Endothelial cell of umbilical vein (primary cell): ENCODE measurements around the gene CIBAR2. TPM values are rescaled to one million over a fixed set of nuclear protein-coding genes. Genes with fewer than 3 reads are reported as not detected.

Experiments used
- BruUV-seq: library from RNA; stranded (reverse); fragments of 400-500 nt; replicated peaks from 2 replicates; lab custom pipeline; 2021; lab: Mats Ljungman, UMichigan
- CTCF ChIA-PET: fragments of 300-600, 350-600 bp; sonication (Branson Sonifier 250); formaldehyde crosslinking; loops from one replicate; lab custom pipeline; 2021; ENCODE audit warnings: antibody characterized with exemption, inconsistent platforms; lab: Charles Lee
- POLR2A ChIA-PET: fragments of 300-600, 350-600 bp; sonication (Branson Sonifier 250); formaldehyde crosslinking; loops from one replicate; lab custom pipeline; 2021; ENCODE audit warnings: antibody characterized with exemption, inconsistent platforms; lab: Charles Lee
- DNase-seq: peaks from one replicate; pipeline ENCODE4 v3.0.0-alpha.2; 2011; ENCODE audit warnings: low read depth, low spot score
- FAIRE-seq: peaks from 2 replicates; lab custom pipeline; 2011; peaks lifted over from hg19 to GRCh38; lab: Jason Lieb, UNC
- H2AFZ ChIP-seq: 2 replicates; pipeline ENCODE4 v1.6.0; 2012; ENCODE audit warnings: low read depth, low read length, control low read depth, inconsistent platforms
- H3K27ac ChIP-seq: 2 replicates; pipeline ENCODE4 v1.5.1; 2011; ENCODE audit warnings: low read depth, mild to moderate bottlenecking, control low read depth, low read length, moderate library complexity; ENCODE audit not compliant: insufficient read depth
- H3K27me3 ChIP-seq, 2 experiments: 2 replicates each; pipeline versions ENCODE4 v1.6.0 to v1.6.1; 2011; ENCODE audit warnings: low read length in 2 of 2, mixed read lengths in 1 of 2; ENCODE audit not compliant: control insufficient read depth in 2 of 2, insufficient read depth in 2 of 2
- H3K36me3 ChIP-seq, 2 experiments: 2 replicates in 1 of 2; 3 replicates in 1 of 2; pipeline ENCODE4 v1.5.1; 2011; ENCODE audit warnings: low read length in 2 of 2, mild to moderate bottlenecking in 1 of 2, moderate library complexity in 1 of 2; ENCODE audit not compliant: control insufficient read depth in 2 of 2, insufficient read depth in 2 of 2; ENCODE audit errors: extremely low read depth in 1 of 2
- H3K4me1 ChIP-seq: 3 replicates; pipeline ENCODE4 v1.5.1; 2011; ENCODE audit warnings: mild to moderate bottlenecking, low read length; ENCODE audit not compliant: control insufficient read depth, insufficient read depth; ENCODE audit errors: extremely low read depth
- H3K4me2 ChIP-seq: 2 replicates; pipeline ENCODE4 v1.6.1; 2011; ENCODE audit warnings: low read length, control low read depth, mixed read lengths; ENCODE audit not compliant: insufficient read depth
- H3K4me3 ChIP-seq, 3 experiments: fragments of 200-600 bp in 1 of 3; sonication (generic), shearing (Covaris generic) in 1 of 3; replicated peaks in 1 of 3; 2 replicates each; pipeline ENCODE4 v1.5.1; 2011 to 2016; ENCODE audit warnings: control low read depth in 3 of 3, low read length in 3 of 3, mild to moderate bottlenecking in 2 of 3, inconsistent platforms in 1 of 3, low read depth in 1 of 3, moderate library complexity in 1 of 3; ENCODE audit not compliant: insufficient read depth in 1 of 3
- H3K79me2 ChIP-seq: 2 replicates; pipeline ENCODE4 v1.6.0; 2012; ENCODE audit warnings: low read length, inconsistent platforms; ENCODE audit not compliant: control insufficient read depth, insufficient read depth
- H3K9ac ChIP-seq: replicated peaks from 2 replicates; pipeline ENCODE3; 2011; ENCODE audit warnings: low read length, control low read depth; ENCODE audit not compliant: insufficient read depth; ENCODE audit errors: extremely low read depth
- H3K9me1 ChIP-seq: replicated peaks from 3 replicates; pipeline ENCODE4 v1.6.0; 2011; ENCODE audit warnings: mild to moderate bottlenecking, low read length; ENCODE audit not compliant: control insufficient read depth, insufficient read depth; ENCODE audit errors: extremely low read depth
- H3K9me3 ChIP-seq: replicated peaks from 2 replicates; pipeline ENCODE4 v1.5.1; 2012; ENCODE audit warnings: low read length, inconsistent platforms; ENCODE audit not compliant: control insufficient read depth, insufficient read depth
- H4K20me1 ChIP-seq: replicated peaks from 2 replicates; pipeline ENCODE3; 2011; ENCODE audit warnings: mild to moderate bottlenecking, low read length; ENCODE audit not compliant: control insufficient read depth, insufficient read depth; ENCODE audit errors: extremely low read depth
- EZH2 ChIP-seq: IDR thresholded peaks from 2 replicates; pipeline ENCODE4 v1.6.1; 2012; ENCODE audit warnings: borderline replicate concordance, low read depth, mild to moderate bottlenecking, moderate library complexity, low read length, inconsistent platforms; ENCODE audit not compliant: severe bottlenecking
- FOS ChIP-seq: IDR thresholded peaks from 2 replicates; pipeline ENCODE4 v1.6.1; 2011; ENCODE audit warnings: mild to moderate bottlenecking, low read length, moderate library complexity, borderline replicate concordance; ENCODE audit not compliant: insufficient read depth
- GATA2 ChIP-seq: IDR thresholded peaks from 2 replicates; pipeline ENCODE4 v1.7.0; 2011; ENCODE audit warnings: low read depth, mild to moderate bottlenecking, moderate library complexity, mixed read lengths, low read length; ENCODE audit not compliant: insufficient read length, insufficient read depth
- JUN ChIP-seq: IDR thresholded peaks from 2 replicates; pipeline ENCODE4 v1.6.1; 2011; ENCODE audit warnings: borderline replicate concordance, low read depth; ENCODE audit not compliant: insufficient read length, insufficient read depth
- MYC ChIP-seq: IDR thresholded peaks from one replicate; pipeline ENCODE4 v1.6.1; 2011; ENCODE audit warnings: mild to moderate bottlenecking, low read depth, low read length
- POLR2A ChIP-seq: IDR thresholded peaks from 2 replicates; pipeline ENCODE4 v1.6.1; 2012; ENCODE audit warnings: low read depth, mild to moderate bottlenecking, control low read depth, low read length
- POLR2AphosphoS5 ChIP-seq: IDR thresholded peaks from 2 replicates; pipeline ENCODE4 v1.6.1; 2012; ENCODE audit warnings: low read depth, mild to moderate bottlenecking, control low read depth, low read length, moderate library complexity; ENCODE audit not compliant: insufficient read depth
- dilution Hi-C: fragments of 300-500 bp; cut with MboI; formaldehyde crosslinking; loops from one replicate; pipeline ENCODE4 v1.15.0; 2019; ENCODE audit warnings: low sequenced_read_pairs; ENCODE audit not compliant: extremely low pct_ligation_motif_present
- intact Hi-C: fragments of 100-400 bp; cut with micrococcal nuclease; formaldehyde crosslinking; loops from one replicate; pipeline ENCODE4 v1.10.0; 2022
- polyA plus RNA-seq, 4 experiments: library from polyadenylated mRNA; depleted of rRNA in 3 of 4; stranded (reverse) in 3 of 4; unstranded in 1 of 4; fragments of >200 nt; gene quantifications; 2 replicates each; pipeline versions ENCODE4 v1.2.1 to v1.2.3, GENCODE V29; 2011 to 2012; ENCODE audit warnings: missing spikeins in 1 of 4
- total RNA-seq: library from RNA; stranded (reverse); gene quantifications from 2 replicates; pipeline ENCODE4 v1.2.3, GENCODE V29; 2021
- TF ChIP-seq, protein P1 (sequence below): IDR thresholded peaks from 2 replicates; pipeline ENCODE4 v1.6.1; 2011; ENCODE audit not compliant: insufficient read depth, insufficient read length
- TF ChIP-seq, protein P2 (sequence below), 2 donors: IDR thresholded peaks; 1 replicate in 1 of 2; 2 replicates in 1 of 2; pipeline ENCODE4 v1.5.1; 2011; ENCODE audit warnings: low read length in 2 of 2, mild to moderate bottlenecking in 2 of 2, moderate library complexity in 2 of 2, control low read depth in 1 of 2, inconsistent platforms in 1 of 2, low read depth in 1 of 2; ENCODE audit not compliant: insufficient read depth in 1 of 2; ENCODE audit errors: extremely low read depth in 1 of 2

The CIBAR2 gene
- total and polyA plus RNA-seq, 2 donors (not counting 3 experiments of a cell fraction or from before 2014, with no cell fraction given): 0.07 TPM; not detected in 1

DNA sequence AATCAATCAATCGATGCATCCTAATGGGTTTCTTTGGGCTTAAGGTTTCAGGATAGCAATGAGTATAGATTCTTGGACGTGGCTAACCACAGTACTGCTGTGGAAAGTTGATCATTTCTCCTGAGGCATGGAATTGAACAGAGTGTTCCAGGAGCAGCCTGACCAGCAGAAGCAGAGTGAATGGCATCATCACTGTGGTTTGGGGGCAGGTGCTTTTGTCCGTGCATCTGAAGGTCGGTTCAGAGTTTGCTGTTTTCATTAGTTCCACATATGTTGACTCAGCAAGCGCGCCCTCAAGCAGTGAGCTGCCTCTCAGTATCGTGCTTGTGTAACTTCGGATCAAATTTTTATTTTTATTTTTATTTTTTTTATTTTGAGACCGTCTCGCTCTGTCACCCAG lies 59.7 kb downstream of the CIBAR2 start:
- no TSS peak for BruUV-seq
- Histone ChIP-seq H3K4me3 (no peak overlapping the region), H3K4me1 (peaks cover 9% of the 10 kb centered on the region), H3K27me3 (no peaks in the 10 kb centered on the region), H3K27ac (no peak overlapping the region), H3K9me1 (no peaks in the 10 kb centered on the region), H2AFZ (no peak overlapping the region), H3K9ac (no peak overlapping the region), H3K4me2 (no peak overlapping the region), H3K9me3 (no peaks in the 10 kb centered on the region), H3K36me3 (no peaks in the 10 kb centered on the region), H4K20me1 (no peaks in the 10 kb centered on the region), H3K79me2 (no peaks in the 10 kb centered on the region)
- ChIA-PET POLR2A (no interaction called here), CTCF (no interaction called here)
- TF ChIP-seq MYC (no peak), EZH2 (no peak), GATA2 (no peak), POLR2AphosphoS5 (no peak), JUN (no peak), FOS (no peak), POLR2A (no peak)
- TF ChIP-seq, protein P1, sequence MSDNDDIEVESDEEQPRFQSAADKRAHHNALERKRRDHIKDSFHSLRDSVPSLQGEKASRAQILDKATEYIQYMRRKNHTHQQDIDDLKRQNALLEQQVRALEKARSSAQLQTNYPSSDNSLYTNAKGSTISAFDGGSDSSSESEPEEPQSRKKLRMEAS: no peak
- TF ChIP-seq, protein P2, sequence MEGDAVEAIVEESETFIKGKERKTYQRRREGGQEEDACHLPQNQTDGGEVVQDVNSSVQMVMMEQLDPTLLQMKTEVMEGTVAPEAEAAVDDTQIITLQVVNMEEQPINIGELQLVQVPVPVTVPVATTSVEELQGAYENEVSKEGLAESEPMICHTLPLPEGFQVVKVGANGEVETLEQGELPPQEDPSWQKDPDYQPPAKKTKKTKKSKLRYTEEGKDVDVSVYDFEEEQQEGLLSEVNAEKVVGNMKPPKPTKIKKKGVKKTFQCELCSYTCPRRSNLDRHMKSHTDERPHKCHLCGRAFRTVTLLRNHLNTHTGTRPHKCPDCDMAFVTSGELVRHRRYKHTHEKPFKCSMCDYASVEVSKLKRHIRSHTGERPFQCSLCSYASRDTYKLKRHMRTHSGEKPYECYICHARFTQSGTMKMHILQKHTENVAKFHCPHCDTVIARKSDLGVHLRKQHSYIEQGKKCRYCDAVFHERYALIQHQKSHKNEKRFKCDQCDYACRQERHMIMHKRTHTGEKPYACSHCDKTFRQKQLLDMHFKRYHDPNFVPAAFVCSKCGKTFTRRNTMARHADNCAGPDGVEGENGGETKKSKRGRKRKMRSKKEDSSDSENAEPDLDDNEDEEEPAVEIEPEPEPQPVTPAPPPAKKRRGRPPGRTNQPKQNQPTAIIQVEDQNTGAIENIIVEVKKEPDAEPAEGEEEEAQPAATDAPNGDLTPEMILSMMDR (IDR thresholded peaks at IDR 0.05; ENCODE audit: extremely low read depth in 1 of 2, insufficient read depth in 1 of 2, low read depth in 1 of 2, low read length in 2 of 2): no peak
- intact Hi-C loops: no loop called here
- no peak for DNase-seq
- FAIRE-seq: no peak
- dilution Hi-C loops: no loop called here
